IMR-90 (cell line): Measurements from ENCODE around the gene LPGAT1. TPM values are rescaled to one million over a fixed set of nuclear protein-coding genes. Genes with fewer than 3 reads are reported as not detected.

ENCODE experiments used
- ATAC-seq: fragments of 200-7000 bp; cut with Tn5 transposase; 2 replicates; pipeline ENCODE4 v1.9.1; 2020; ENCODE audit warnings: low read depth, mild to moderate bottlenecking, moderate library complexity
- BruUV-seq: library from RNA; stranded (reverse); fragments of 400-500 nt; replicated peaks from 2 replicates; lab custom pipeline; 2021; lab: Mats Ljungman, UMichigan
- CTCF ChIA-PET: fragments of 300-600 bp; formaldehyde crosslinking; extraction: SDS; loops from one replicate; lab custom pipeline; 2021; ENCODE audit warnings: antibody characterized with exemption; lab: Yijun Ruan, JAX
- POLR2A ChIA-PET: fragments of 300-600 bp; sonication (Branson Sonifier 250); formaldehyde crosslinking; loops from one replicate; lab custom pipeline; 2022; ENCODE audit warnings: antibody characterized with exemption; ENCODE audit not compliant: unreplicated experiment; lab: Charles Lee
- DNase-seq: peaks from one replicate; pipeline ENCODE4 v3.0.0; 2013
- H2AFZ ChIP-seq: replicated peaks from 2 replicates; pipeline ENCODE3; 2013; ENCODE audit warnings: low read length, mild to moderate bottlenecking; ENCODE audit not compliant: poor library complexity
- H2AK5ac ChIP-seq: 2 replicates; pipeline ENCODE4 v1.6.1; 2013; ENCODE audit warnings: low read depth, low read length, inconsistent platforms
- H2AK9ac ChIP-seq: replicated peaks from 2 replicates; pipeline ENCODE3; 2013; ENCODE audit warnings: mild to moderate bottlenecking, low read depth, low read length, moderate library complexity; ENCODE audit not compliant: poor library complexity
- H2BK120ac ChIP-seq: 2 replicates; pipeline ENCODE4 v1.6.1; 2013; ENCODE audit warnings: low read depth, low read length, inconsistent platforms
- H2BK15ac ChIP-seq: 3 replicates; pipeline ENCODE4 v1.6.1; 2013; ENCODE audit warnings: low read depth, low read length, inconsistent platforms
- H2BK20ac ChIP-seq: 2 replicates; pipeline ENCODE4 v1.6.1; 2013; ENCODE audit warnings: low read depth, mild to moderate bottlenecking, inconsistent platforms, low read length, moderate library complexity
- H2BK5ac ChIP-seq: 2 replicates; pipeline ENCODE4 v1.6.1; 2013; ENCODE audit warnings: mild to moderate bottlenecking, low read depth, low read length, inconsistent platforms; ENCODE audit not compliant: poor library complexity, severe bottlenecking
- H3K14ac ChIP-seq: replicated peaks from 2 replicates; pipeline ENCODE4 v1.6.1; 2013; ENCODE audit warnings: low read depth, low read length, inconsistent platforms
- H3K18ac ChIP-seq: 2 replicates; pipeline ENCODE4 v1.6.1; 2013; ENCODE audit warnings: low read depth, low read length, control low read depth
- H3K23ac ChIP-seq: 2 replicates; pipeline ENCODE4 v1.6.1; 2013; ENCODE audit warnings: low read depth, low read length, inconsistent platforms
- H3K27ac ChIP-seq: 2 replicates; pipeline ENCODE4 v1.5.1; 2013; ENCODE audit warnings: mild to moderate bottlenecking, control low read depth, low read length; ENCODE audit not compliant: insufficient read depth
- H3K27me3 ChIP-seq: 2 replicates; pipeline ENCODE4 v1.6.1; 2013; ENCODE audit warnings: low read length; ENCODE audit not compliant: control insufficient read depth, insufficient read depth
- H3K36me3 ChIP-seq: 2 replicates; pipeline ENCODE4 v1.6.1; 2013; ENCODE audit warnings: low read length, mixed read lengths; ENCODE audit not compliant: control insufficient read depth, insufficient read depth
- H3K4ac ChIP-seq: 2 replicates; pipeline ENCODE4 v1.6.1; 2013; ENCODE audit warnings: low read depth, low read length, inconsistent platforms
- H3K4me1 ChIP-seq: 2 replicates; pipeline ENCODE4 v1.6.1; 2013; ENCODE audit warnings: low read length, mixed read lengths; ENCODE audit not compliant: control insufficient read depth, insufficient read depth
- H3K4me2 ChIP-seq: 2 replicates; pipeline ENCODE4 v1.6.1; 2013; ENCODE audit warnings: low read depth, mild to moderate bottlenecking, control low read depth, low read length, moderate library complexity
- H3K4me3 ChIP-seq: 2 replicates; pipeline ENCODE4 v1.5.1; 2013; ENCODE audit warnings: low read depth, mild to moderate bottlenecking, control low read depth, low read length, moderate library complexity; ENCODE audit not compliant: insufficient read depth
- H3K56ac ChIP-seq: 2 replicates; pipeline ENCODE4 v1.6.1; 2013; ENCODE audit warnings: low read length, inconsistent platforms; ENCODE audit not compliant: insufficient read depth; ENCODE audit errors: extremely low read depth
- H3K79me1 ChIP-seq, 2 experiments: 2 replicates each; pipeline ENCODE4 v1.6.1; 2013; ENCODE audit warnings: low read length in 2 of 2, inconsistent platforms in 1 of 2, low read depth in 1 of 2
- H3K9ac ChIP-seq: 2 replicates; pipeline ENCODE4 v1.6.1; 2013; ENCODE audit warnings: low read depth, low read length, control low read depth
- H3K9me1 ChIP-seq: 2 replicates; pipeline ENCODE4 v1.6.1; 2013; ENCODE audit warnings: low read length, inconsistent platforms; ENCODE audit not compliant: insufficient read depth
- H3K9me3 ChIP-seq: 2 replicates; pipeline ENCODE4 v1.6.1; 2013; ENCODE audit warnings: low read length; ENCODE audit not compliant: control insufficient read depth, insufficient read depth
- H4K20me1 ChIP-seq: 2 replicates; pipeline ENCODE4 v1.6.1; 2013; ENCODE audit warnings: low read length, inconsistent platforms; ENCODE audit not compliant: insufficient read depth
- H4K5ac ChIP-seq: 2 replicates; pipeline ENCODE4 v1.6.1; 2013; ENCODE audit warnings: mild to moderate bottlenecking, low read depth, low read length, control low read depth
- H4K8ac ChIP-seq, 2 experiments: 2 replicates each; pipeline ENCODE4 v1.6.1; 2013; ENCODE audit warnings: low read depth in 2 of 2, low read length in 2 of 2, control low read depth in 1 of 2, inconsistent platforms in 1 of 2
- H4K91ac ChIP-seq: 2 replicates; pipeline ENCODE4 v1.6.1; 2013; ENCODE audit warnings: low read depth, low read length, inconsistent platforms; ENCODE audit not compliant: insufficient read depth
- CEBPB ChIP-seq: IDR thresholded peaks from 2 replicates; pipeline ENCODE4 v1.6.1; 2012; ENCODE audit warnings: low read depth, low read length, improper control_type of control experiment
- CHD1 ChIP-seq: IDR thresholded peaks from 2 replicates; pipeline ENCODE4 v1.6.1; 2012; ENCODE audit warnings: low read depth, low read length, improper control_type of control experiment
- MAZ ChIP-seq: IDR thresholded peaks from 2 replicates; pipeline ENCODE4 v1.6.1; 2012; ENCODE audit warnings: low read depth, mild to moderate bottlenecking, low read length, improper control_type of control experiment, moderate library complexity, borderline replicate concordance
- WGBS, 2 experiments: methylation state at CpG; one replicate each; pipeline versions ENCODE4 v1.1.5 to v1.1.7; 2013; ENCODE audit warnings: missing lambda C conversion rate in 2 of 2; ENCODE audit not compliant: insufficient read length in 1 of 2; ENCODE audit errors: extremely low coverage in 2 of 2; 5-methylcytosine and 5-hydroxymethylcytosine counted together
- dilution Hi-C: fragments of 300-500 bp; cut with HindIII; formaldehyde crosslinking; loops from one replicate; pipeline ENCODE4 v1.14.3; 2018; ENCODE audit warnings: low sequenced_read_pairs; ENCODE audit not compliant: unreplicated experiment
- in situ Hi-C: fragments of 300-500 bp; cut with MboI; formaldehyde crosslinking; loops from 3 replicates; pipeline ENCODE4 v1.14.3; 2019; ENCODE audit warnings: low sequenced_read_pairs, inconsistent platforms, mixed read lengths
- intact Hi-C: fragments of 100-400 bp; cut with micrococcal nuclease; formaldehyde crosslinking; loops from 2 replicates; pipeline ENCODE4 v1.10.0; 2022
- polyA plus RNA-seq, 3 experiments: library from polyadenylated mRNA; depleted of rRNA; stranded (reverse); fragments of >200 nt; gene quantifications; 2 replicates each; pipeline ENCODE4 v1.2.3, GENCODE V29; 2012; ENCODE audit warnings: low replicate concordance in 1 of 3
- total RNA-seq: library from RNA; depleted of rRNA; stranded (reverse); fragments of >200 nt; gene quantifications from 2 replicates; pipeline ENCODE4 v1.2.3, GENCODE V29; 2012
- TF ChIP-seq, protein P1 (sequence below): fragments of 150-350 bp; IDR thresholded peaks from 2 replicates; pipeline ENCODE4 v1.6.1; 2017; ENCODE audit warnings: mild to moderate bottlenecking, antibody characterized with exemption, low read length, low read depth
- TF ChIP-seq, protein P2 (sequence below): fragments of 150-350 bp; IDR thresholded peaks from 2 replicates; pipeline ENCODE4 v1.6.1; 2016; ENCODE audit warnings: low read depth, mild to moderate bottlenecking, low read length, moderate library complexity, borderline replicate concordance

The LPGAT1 gene
- total and polyA plus RNA-seq, 2 of the 4 experiments (the other 2 are of a cell fraction) = 6.7 to 13.6 TPM

DNA sequence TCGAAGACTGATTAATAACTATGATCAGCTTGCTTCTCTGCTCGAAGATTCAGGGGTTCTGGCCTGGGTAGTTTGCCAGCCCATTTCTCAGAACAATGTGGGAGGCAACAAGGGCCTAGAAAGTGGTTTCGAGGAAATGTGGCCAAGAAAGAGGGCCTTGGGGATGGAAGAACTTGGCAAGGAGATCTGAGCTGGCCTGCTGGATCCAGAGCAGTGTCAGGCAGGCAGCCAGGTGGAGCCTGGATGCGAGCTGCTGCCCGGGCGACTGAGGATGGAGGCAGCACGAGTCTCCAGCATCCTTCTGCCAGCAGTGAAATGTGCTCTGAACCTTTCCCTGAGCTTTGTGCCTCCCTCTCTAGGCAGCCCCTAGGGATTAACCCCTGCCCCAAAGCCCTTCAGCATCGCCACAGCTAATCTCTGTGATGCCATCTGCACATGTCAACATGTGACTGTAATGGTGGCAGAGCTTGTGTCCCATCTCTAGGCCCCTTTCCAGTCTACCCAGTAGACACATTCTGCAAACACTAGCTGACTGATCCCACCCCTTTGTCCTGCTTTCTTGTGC is 94.1 kb downstream of the LPGAT1 start:
- WGBS, 2 experiments = 85% methylated on average over 5 of the region's 8 CpGs; no CpG with 5 or more reads in 1 of the 2 experiments
- H3K56ac ChIP-seq = no peak overlapping the region
- H4K5ac ChIP-seq = no peak overlapping the region
- peaks cover 7% of the 10 kb centered on the region; the same call in 1 of the 2 replicates for H3K9me1 ChIP-seq
- no peak overlapping the region for H3K23ac ChIP-seq
- no peak overlapping the region for H3K27ac ChIP-seq
- H3K4me1 ChIP-seq = peaks cover 6% of the 10 kb centered on the region
- H2AK9ac ChIP-seq = no peak overlapping the region
- no peaks in the 10 kb centered on the region for H3K79me1 ChIP-seq
- H3K4me3 ChIP-seq = no peak overlapping the region
- H4K8ac ChIP-seq = no peak overlapping the region
- no TSS peak for BruUV-seq
- TF ChIP-seq MAZ = no peak
- TF ChIP-seq CEBPB = no peak
- TF ChIP-seq CHD1 = no peak
- TF ChIP-seq, protein P1, sequence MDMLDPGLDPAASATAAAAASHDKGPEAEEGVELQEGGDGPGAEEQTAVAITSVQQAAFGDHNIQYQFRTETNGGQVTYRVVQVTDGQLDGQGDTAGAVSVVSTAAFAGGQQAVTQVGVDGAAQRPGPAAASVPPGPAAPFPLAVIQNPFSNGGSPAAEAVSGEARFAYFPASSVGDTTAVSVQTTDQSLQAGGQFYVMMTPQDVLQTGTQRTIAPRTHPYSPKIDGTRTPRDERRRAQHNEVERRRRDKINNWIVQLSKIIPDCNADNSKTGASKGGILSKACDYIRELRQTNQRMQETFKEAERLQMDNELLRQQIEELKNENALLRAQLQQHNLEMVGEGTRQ = no peak
- TF ChIP-seq, protein P2, sequence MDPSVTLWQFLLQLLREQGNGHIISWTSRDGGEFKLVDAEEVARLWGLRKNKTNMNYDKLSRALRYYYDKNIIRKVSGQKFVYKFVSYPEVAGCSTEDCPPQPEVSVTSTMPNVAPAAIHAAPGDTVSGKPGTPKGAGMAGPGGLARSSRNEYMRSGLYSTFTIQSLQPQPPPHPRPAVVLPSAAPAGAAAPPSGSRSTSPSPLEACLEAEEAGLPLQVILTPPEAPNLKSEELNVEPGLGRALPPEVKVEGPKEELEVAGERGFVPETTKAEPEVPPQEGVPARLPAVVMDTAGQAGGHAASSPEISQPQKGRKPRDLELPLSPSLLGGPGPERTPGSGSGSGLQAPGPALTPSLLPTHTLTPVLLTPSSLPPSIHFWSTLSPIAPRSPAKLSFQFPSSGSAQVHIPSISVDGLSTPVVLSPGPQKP = no peak
- no peak overlapping the region for H2AK5ac ChIP-seq
- peak overlapping the region; percentile 8 for H2AFZ ChIP-seq
- H3K14ac ChIP-seq = no peak overlapping the region
- dilution Hi-C loops = no loop called here
- peaks cover 2% of the 10 kb centered on the region for H3K27me3 ChIP-seq
- H2BK5ac ChIP-seq = no peak overlapping the region
- H3K9ac ChIP-seq = no peak overlapping the region
- intact Hi-C loops = no loop called here
- no peaks in the 10 kb centered on the region for H3K36me3 ChIP-seq
- H4K20me1 ChIP-seq = no peaks in the 10 kb centered on the region
- in situ Hi-C loops = no loop called here
- ATAC-seq (no peak), DNase-seq (no peak)
- no peak overlapping the region for H2BK20ac ChIP-seq
- no peak overlapping the region for H4K91ac ChIP-seq
- H3K9me3 ChIP-seq = no peaks in the 10 kb centered on the region
- no peak overlapping the region for H2BK120ac ChIP-seq
- POLR2A ChIA-PET = no interaction called here
- no peak overlapping the region for H3K18ac ChIP-seq
- CTCF ChIA-PET = interaction anchor here (1.0 to 1.3 kb wide), 3 partner anchors 25 to 54 kb away, joined by 3 to 6 read pairs (median 6); no protein-coding TSS in a partner anchor
- H2BK15ac ChIP-seq = no peak overlapping the region
- H3K4me2 ChIP-seq = no peak overlapping the region
- no peak overlapping the region; the same call in 1 of the 2 replicates for H3K4ac ChIP-seq
